Naive thymus-derived CD4-positive, alpha-beta T cell (primary cell): ENCODE measurements around the gene MINAR1. TPM values are rescaled to one million over a fixed set of nuclear protein-coding genes. Genes with fewer than 3 reads are reported as not detected.

ENCODE experiments used
- ATAC-seq: fragments of 150-1000 bp; cut with Tn5 transposase; 2 replicates; pipeline ENCODE4 v1.10.0; 2021; ENCODE audit warnings: mild to moderate bottlenecking, moderate library complexity
- CTCF ChIA-PET: fragments of 350-600 bp; sonication (Branson Sonifier 250); formaldehyde crosslinking; loops from one replicate; lab custom pipeline; 2021; ENCODE audit warnings: antibody characterized with exemption; lab: Charles Lee
- POLR2A ChIA-PET: fragments of 350-600 bp; sonication (Branson Sonifier 250); formaldehyde crosslinking; loops from one replicate; lab custom pipeline; 2021; ENCODE audit warnings: antibody characterized with exemption, inconsistent platforms; lab: Charles Lee
- DNase-seq, 9 donors: peaks; one replicate each; pipeline versions ENCODE4 v3.0.0 to v3.0.0-alpha.2; 2020 to 2022; ENCODE audit warnings: mixed read lengths in 1 of 9
- H3K27ac ChIP-seq: one replicate; pipeline ENCODE4 v1.7.0; 2013; ENCODE audit warnings: mild to moderate bottlenecking, low read depth, low read length, moderate library complexity
- H3K27me3 ChIP-seq, 2 donors: one replicate each; pipeline ENCODE4 v1.7.0; 2013; ENCODE audit warnings: low read length in 2 of 2, mild to moderate bottlenecking in 2 of 2, moderate library complexity in 2 of 2; ENCODE audit not compliant: control insufficient read depth in 2 of 2, insufficient read depth in 2 of 2
- H3K36me3 ChIP-seq, 3 experiments: 1 replicate in 2 of 3; 2 replicates in 1 of 3; pipeline ENCODE4 v1.7.0; 2013; ENCODE audit warnings: low read length in 3 of 3, mild to moderate bottlenecking in 3 of 3, moderate library complexity in 1 of 3; ENCODE audit not compliant: insufficient read depth in 3 of 3, control insufficient read depth in 2 of 3
- H3K4me1 ChIP-seq, 2 donors: one replicate each; pipeline ENCODE4 v1.7.0; 2013; ENCODE audit warnings: low read length in 2 of 2, mild to moderate bottlenecking in 2 of 2, moderate library complexity in 1 of 2; ENCODE audit not compliant: control insufficient read depth in 2 of 2, insufficient read depth in 2 of 2
- H3K4me3 ChIP-seq: 2 replicates; pipeline ENCODE4 v1.7.0; 2013; ENCODE audit warnings: mild to moderate bottlenecking, low read length
- H3K9me3 ChIP-seq, 3 experiments: 1 replicate in 2 of 3; 2 replicates in 1 of 3; pipeline ENCODE4 v1.7.0; 2013; ENCODE audit warnings: low read length in 3 of 3; ENCODE audit not compliant: control insufficient read depth in 2 of 3
- H3K27ac Mint-ChIP-seq, 9 donors: one replicate each; pipeline ENCODE4 v1.8.0; 2020 to 2022; ENCODE audit warnings: mixed read lengths in 9 of 9, mild to moderate bottlenecking in 8 of 9, moderate library complexity in 5 of 9, inconsistent platforms in 2 of 9
- H3K27me3 Mint-ChIP-seq, 5 donors: one replicate each; pipeline ENCODE4 v1.8.0; 2021 to 2022; ENCODE audit warnings: mixed read lengths in 5 of 5, mild to moderate bottlenecking in 1 of 5
- H3K36me3 Mint-ChIP-seq, 5 donors: one replicate each; pipeline ENCODE4 v1.8.0; 2020 to 2022; ENCODE audit warnings: mixed read lengths in 5 of 5, mild to moderate bottlenecking in 3 of 5, inconsistent platforms in 1 of 5
- H3K4me1 Mint-ChIP-seq, 7 donors: one replicate each; pipeline ENCODE4 v1.8.0; 2020 to 2022; ENCODE audit warnings: mixed read lengths in 7 of 7, mild to moderate bottlenecking in 3 of 7, inconsistent platforms in 1 of 7
- H3K4me3 Mint-ChIP-seq, 10 donors: one replicate each; pipeline ENCODE4 v1.8.0; 2020 to 2022; ENCODE audit warnings: mild to moderate bottlenecking in 10 of 10, mixed read lengths in 10 of 10, moderate library complexity in 6 of 10, inconsistent platforms in 2 of 10
- H3K9me3 Mint-ChIP-seq, 11 donors: one replicate each; pipeline ENCODE4 v1.8.0; 2020 to 2022; ENCODE audit warnings: mixed read lengths in 11 of 11, mild to moderate bottlenecking in 4 of 11, inconsistent platforms in 1 of 11, moderate library complexity in 1 of 11
- intact Hi-C, 2 donors: fragments of 100-400 bp; cut with micrococcal nuclease; formaldehyde crosslinking; loops; one replicate each; pipeline ENCODE4 v1.15.1; 2023
- polyA plus RNA-seq, 2 donors: library from polyadenylated mRNA; unstranded; fragments of 300-500 nt; fragmentation: Illumina TruSeq; gene quantifications; one replicate each; pipeline ENCODE4 v1.2.3, GENCODE V29; 2021
- total RNA-seq, 6 experiments: library from RNA in 5 of 6; stranded (reverse) in 5 of 6; gene quantifications; 1 replicate in 5 of 6; 2 replicates in 1 of 6; pipeline ENCODE4 v1.2.3 and lab custom pipeline; 2021 to 2026

Gene MINAR1
- total and polyA plus RNA-seq, 7 experiments from 2014 or later: 0.04 to 1.3 (median 0.32) TPM

DNA sequence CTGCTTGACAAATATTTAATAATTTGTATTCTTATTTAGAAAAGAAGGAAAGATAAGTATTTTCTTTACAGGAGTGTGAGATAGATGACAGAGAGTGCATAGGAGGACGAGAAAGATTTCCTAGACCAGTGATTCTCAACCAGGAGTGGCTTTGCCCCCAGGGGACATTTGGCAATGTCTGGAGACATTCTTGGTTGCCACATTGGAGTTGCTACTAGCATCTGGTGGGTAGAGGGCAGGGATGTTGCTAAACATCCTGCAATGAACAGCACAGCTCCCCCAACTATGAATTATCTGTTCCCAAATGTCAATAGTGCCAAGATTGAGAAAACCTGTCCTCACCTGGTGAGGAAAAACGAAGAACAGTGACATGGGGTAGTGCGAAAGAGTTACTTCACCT is 30.8 kb upstream of the MINAR1 start:
- intact Hi-C loops: no loop called here

DNA sequence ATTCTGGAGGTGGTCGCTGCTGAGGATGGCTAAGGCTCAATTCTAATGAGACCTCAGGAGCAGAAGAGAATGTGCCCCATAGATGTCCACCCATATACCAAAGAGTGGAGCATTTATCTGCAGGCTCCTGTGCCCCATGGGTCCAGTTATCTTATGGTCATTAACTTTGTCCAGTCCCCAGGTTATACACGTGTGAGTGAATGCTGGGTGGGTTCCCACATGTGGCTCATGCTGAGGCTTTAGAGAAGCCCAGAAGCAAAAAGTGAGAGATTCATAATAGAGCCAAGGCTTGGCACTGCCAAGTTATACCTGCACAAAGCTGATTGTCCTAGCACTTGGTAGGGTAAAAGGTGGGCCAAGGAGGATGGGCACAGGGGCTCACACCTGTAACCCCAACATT is 30.0 kb upstream of the MINAR1 start:
- Histone ChIP-seq H3K36me3 (no peaks in the 10 kb centered on the region), H3K27me3 (no peaks in the 10 kb centered on the region), H3K27ac (no peak overlapping the region), H3K4me3 (no peak overlapping the region), H3K4me1 (no peaks in the 10 kb centered on the region), H3K9me3 (no peaks in the 10 kb centered on the region)
- no peaks in the 10 kb centered on the region for H3K4me1 Mint-ChIP-seq
- no peak for ATAC-seq
- no peak for DNase-seq
- ChIA-PET POLR2A (no interaction called here), CTCF (no interaction called here)
- no peak overlapping the region for H3K4me3 Mint-ChIP-seq
- H3K27me3 Mint-ChIP-seq: peaks cover 0 to 3% (median 0%) of the 10 kb centered on the region in 5 donors
- H3K9me3 Mint-ChIP-seq: peaks cover 0 to 2% (median 0%) of the 10 kb centered on the region in 11 donors
- intact Hi-C loops: no loop called here
- no peak overlapping the region for H3K27ac Mint-ChIP-seq
- peaks cover 0 to 18% (median 5%) of the 10 kb centered on the region in 5 donors for H3K36me3 Mint-ChIP-seq

More for the DNA sequence above, 30.8 kb upstream of the MINAR1 start:
- POLR2A ChIA-PET: no interaction called here
- Histone ChIP-seq H3K9me3 (no peaks in the 10 kb centered on the region), H3K4me1 (no peaks in the 10 kb centered on the region), H3K36me3 (no peaks in the 10 kb centered on the region), H3K4me3 (no peak overlapping the region), H3K27me3 (no peaks in the 10 kb centered on the region), H3K27ac (no peak overlapping the region)
- DNase-seq (no peak), ATAC-seq (no peak)
- H3K27ac Mint-ChIP-seq: no peak overlapping the region
- peaks cover 0 to 2% (median 0%) of the 10 kb centered on the region in 11 donors for H3K9me3 Mint-ChIP-seq
- H3K4me3 Mint-ChIP-seq: no peak overlapping the region
- H3K36me3 Mint-ChIP-seq: peaks cover 0 to 18% (median 5%) of the 10 kb centered on the region in 5 donors
- H3K27me3 Mint-ChIP-seq: peaks cover 0 to 3% (median 0%) of the 10 kb centered on the region in 5 donors
- H3K4me1 Mint-ChIP-seq: no peaks in the 10 kb centered on the region
- CTCF ChIA-PET: no interaction called here

DNA sequence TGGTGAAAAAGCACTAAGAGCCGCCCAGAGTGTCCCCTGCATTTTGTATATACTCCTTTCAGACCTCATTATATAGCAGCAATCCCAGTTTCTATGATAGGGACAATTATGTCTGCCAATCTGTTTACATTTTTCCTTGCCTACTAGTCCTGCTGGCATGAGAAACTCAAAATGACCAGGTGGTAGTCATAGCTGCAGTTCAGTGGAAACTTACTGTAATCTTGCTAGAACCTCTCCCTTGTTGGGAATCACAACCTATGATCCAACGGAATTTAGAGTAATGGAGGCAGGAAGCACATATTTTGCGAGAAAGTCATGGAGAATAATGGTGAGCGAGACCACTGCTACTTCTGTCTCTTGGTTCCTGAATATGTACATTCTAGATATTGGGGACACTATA is 28.6 kb upstream of the MINAR1 start:
- Histone ChIP-seq H3K27ac (no peak overlapping the region), H3K9me3 (no peaks in the 10 kb centered on the region), H3K4me3 (no peak overlapping the region), H3K4me1 (no peaks in the 10 kb centered on the region), H3K27me3 (no peaks in the 10 kb centered on the region), H3K36me3 (no peaks in the 10 kb centered on the region)
- POLR2A ChIA-PET: no interaction called here
- intact Hi-C loops: no loop called here
- ATAC-seq (no peak), DNase-seq (no peak)
- Mint-ChIP-seq H3K27ac (no peak overlapping the region), H3K36me3 (peaks cover 0 to 10% (median 5%) of the 10 kb centered on the region in 5 donors), H3K9me3 (peaks cover 0 to 2% (median 0%) of the 10 kb centered on the region in 11 donors), H3K4me1 (no peaks in the 10 kb centered on the region), H3K4me3 (no peak overlapping the region), H3K27me3 (peaks cover 0 to 3% (median 0%) of the 10 kb centered on the region in 5 donors)
- CTCF ChIA-PET: no interaction called here

DNA sequence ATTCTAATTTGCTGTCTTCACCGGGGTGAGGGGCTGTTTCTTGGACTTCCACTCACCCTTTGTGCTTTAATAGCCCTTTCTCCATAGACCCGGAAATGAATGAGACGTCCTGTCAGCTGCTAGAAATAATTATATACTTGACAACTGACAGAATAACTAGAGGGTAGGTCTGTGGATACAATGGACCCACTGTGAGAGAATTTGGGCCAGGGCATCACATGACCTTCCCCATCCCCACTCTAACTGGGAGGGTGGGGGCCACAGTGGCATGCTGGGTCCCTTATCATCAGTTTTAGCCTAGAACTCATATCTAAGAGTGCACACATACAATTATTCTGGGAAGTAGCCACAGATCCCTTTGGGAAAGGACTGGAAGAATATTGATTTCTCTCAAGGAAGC is 25.9 kb upstream of the MINAR1 start:
- Mint-ChIP-seq H3K4me3 (no peak overlapping the region), H3K9me3 (peaks cover 0 to 2% (median 0%) of the 10 kb centered on the region in 11 donors), H3K36me3 (peaks cover 0 to 4% (median 0%) of the 10 kb centered on the region in 5 donors), H3K27me3 (peaks cover 0 to 3% (median 0%) of the 10 kb centered on the region in 5 donors), H3K27ac (no peak overlapping the region), H3K4me1 (no peaks in the 10 kb centered on the region)
- Histone ChIP-seq H3K27ac (no peak overlapping the region), H3K27me3 (no peaks in the 10 kb centered on the region), H3K9me3 (no peaks in the 10 kb centered on the region), H3K36me3 (no peaks in the 10 kb centered on the region), H3K4me3 (no peak overlapping the region), H3K4me1 (no peaks in the 10 kb centered on the region)
- POLR2A ChIA-PET: no interaction called here
- intact Hi-C loops: no loop called here
- CTCF ChIA-PET: no interaction called here
- DNase-seq (no peak), ATAC-seq (no peak)

DNA sequence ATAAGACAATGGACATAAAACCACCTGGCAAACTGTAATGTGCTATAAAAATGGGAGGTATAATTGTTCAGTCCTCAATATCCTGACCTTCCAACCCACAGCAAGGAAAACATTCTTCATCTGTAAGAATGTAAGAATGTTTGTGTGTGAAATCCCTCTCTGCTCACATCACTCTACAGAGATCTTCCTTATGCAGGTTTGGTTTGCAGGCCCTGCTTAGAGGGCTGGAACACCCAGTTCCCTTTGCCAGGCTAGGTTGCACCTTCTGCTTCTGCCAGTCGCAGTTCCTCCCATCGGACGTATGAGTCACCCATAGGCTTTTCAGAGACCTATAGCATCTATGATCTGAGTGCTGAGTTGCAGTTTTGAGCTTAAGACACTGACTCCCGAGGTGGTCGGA is 24.1 kb upstream of the MINAR1 start:
- intact Hi-C loops: no loop called here
- Histone ChIP-seq H3K27me3 (no peaks in the 10 kb centered on the region), H3K4me3 (no peak overlapping the region), H3K27ac (no peak overlapping the region), H3K9me3 (no peaks in the 10 kb centered on the region), H3K4me1 (no peaks in the 10 kb centered on the region), H3K36me3 (no peaks in the 10 kb centered on the region)
- Mint-ChIP-seq H3K27ac (peak overlapping the region in 1 of 9 donors; percentile 3), H3K4me1 (no peaks in the 10 kb centered on the region), H3K27me3 (no peaks in the 10 kb centered on the region), H3K9me3 (peaks cover 0 to 2% (median 0%) of the 10 kb centered on the region in 11 donors), H3K4me3 (no peak overlapping the region), H3K36me3 (peaks cover 0 to 18% (median 4%) of the 10 kb centered on the region in 5 donors)
- ATAC-seq (no peak), DNase-seq (no peak)
- ChIA-PET POLR2A (no interaction called here), CTCF (no interaction called here)

DNA sequence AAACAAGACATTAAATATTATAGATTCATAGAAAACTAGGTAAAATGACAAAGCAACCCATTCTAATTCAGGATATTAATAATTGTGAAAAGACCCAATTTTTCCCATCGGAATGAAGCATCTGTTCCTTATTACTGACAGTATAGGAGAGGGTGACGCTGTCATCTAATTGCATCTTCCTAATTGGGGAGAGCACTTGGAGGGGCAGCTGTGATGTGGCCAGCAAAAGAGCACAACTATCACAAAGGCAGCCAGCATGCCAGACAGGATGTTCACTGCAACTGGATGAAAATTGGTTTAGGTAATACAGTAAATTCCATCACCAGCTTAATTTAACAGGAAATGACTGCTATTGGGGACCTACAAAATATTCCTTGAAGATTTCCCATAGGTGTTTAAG is 21.9 kb upstream of the MINAR1 start:
- Mint-ChIP-seq H3K4me3 (no peak overlapping the region), H3K27me3 (no peaks in the 10 kb centered on the region), H3K9me3 (no peaks in the 10 kb centered on the region), H3K27ac (no peak overlapping the region), H3K4me1 (no peaks in the 10 kb centered on the region), H3K36me3 (peaks cover 3 to 21% (median 11%) of the 10 kb centered on the region in 5 donors)
- Histone ChIP-seq H3K36me3 (no peaks in the 10 kb centered on the region), H3K27me3 (no peaks in the 10 kb centered on the region), H3K9me3 (no peaks in the 10 kb centered on the region), H3K27ac (no peak overlapping the region), H3K4me3 (no peak overlapping the region), H3K4me1 (no peaks in the 10 kb centered on the region)
- intact Hi-C loops: no loop called here
- ChIA-PET CTCF (no interaction called here), POLR2A (no interaction called here)
- no peak for ATAC-seq
- no peak for DNase-seq

DNA sequence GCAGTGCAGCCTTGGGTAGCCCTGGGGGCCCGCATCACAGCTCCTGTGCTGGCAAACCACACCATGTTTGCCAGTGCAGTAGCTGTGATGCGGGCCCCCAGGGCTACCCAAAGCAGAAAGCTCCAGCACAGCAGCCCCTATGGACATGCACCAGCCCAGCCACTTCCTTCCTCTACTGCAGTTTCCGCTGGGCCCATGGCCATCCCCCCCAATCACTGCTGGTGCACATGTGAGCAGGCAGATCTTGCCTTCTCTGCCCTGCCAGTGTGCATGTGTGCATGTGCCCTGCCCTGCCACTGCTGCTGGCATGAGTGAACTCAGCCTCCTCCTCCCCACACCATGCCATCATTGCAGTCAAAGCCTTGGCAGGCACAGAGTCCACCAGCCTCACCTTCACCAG is 20.1 kb upstream of the MINAR1 start:
- H3K36me3 Mint-ChIP-seq: peaks cover 3 to 21% (median 11%) of the 10 kb centered on the region in 5 donors
- no peak overlapping the region for H3K4me3 Mint-ChIP-seq
- CTCF ChIA-PET: no interaction called here
- Histone ChIP-seq H3K27me3 (no peaks in the 10 kb centered on the region), H3K27ac (no peak overlapping the region), H3K36me3 (no peaks in the 10 kb centered on the region), H3K4me1 (no peaks in the 10 kb centered on the region), H3K4me3 (no peak overlapping the region), H3K9me3 (no peaks in the 10 kb centered on the region)
- no peaks in the 10 kb centered on the region for H3K9me3 Mint-ChIP-seq
- POLR2A ChIA-PET: no interaction called here
- H3K4me1 Mint-ChIP-seq: no peaks in the 10 kb centered on the region
- no peaks in the 10 kb centered on the region for H3K27me3 Mint-ChIP-seq
- H3K27ac Mint-ChIP-seq: no peak overlapping the region
- ATAC-seq (no peak), DNase-seq (no peak)
- intact Hi-C loops: no loop called here
